Middle frontal gyrus (tissue), 1 donor: ENCODE measurements around the gene GLTP.
"Not testable (repeated sequence)": the region's sequence is repeated elsewhere in the genome, so short reads cannot be mapped to it uniquely, and the experiment has no call there.

Experiments used
- DNase-seq: peaks from one replicate; pipeline ENCODE4 v3.0.0-alpha.2; 2015; ENCODE audit warnings: low spot score; ENCODE audit errors: extremely low spot score

Gene GLTP

DNA sequence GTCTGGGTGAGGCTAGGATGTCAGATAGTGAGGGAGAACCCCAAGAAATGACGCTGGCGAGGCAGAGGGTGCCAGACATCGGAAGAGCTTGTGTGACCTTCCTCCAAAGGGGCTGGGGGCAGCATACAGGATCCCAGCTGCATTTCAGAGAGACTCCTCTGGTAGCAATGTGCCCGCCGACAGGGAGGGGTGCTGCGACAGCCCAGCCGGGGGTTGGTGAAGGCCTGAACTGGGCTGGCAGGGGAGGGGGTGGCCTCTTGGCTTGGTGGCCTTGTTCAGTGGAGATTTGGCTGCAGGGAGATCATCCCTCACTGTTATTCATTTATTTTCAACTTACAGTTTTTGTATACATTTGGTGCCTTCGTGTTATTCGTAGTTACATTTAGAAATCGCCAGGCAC, 25.0 kb upstream of the GLTP start:
- DNase-seq, result no peak

DNA sequence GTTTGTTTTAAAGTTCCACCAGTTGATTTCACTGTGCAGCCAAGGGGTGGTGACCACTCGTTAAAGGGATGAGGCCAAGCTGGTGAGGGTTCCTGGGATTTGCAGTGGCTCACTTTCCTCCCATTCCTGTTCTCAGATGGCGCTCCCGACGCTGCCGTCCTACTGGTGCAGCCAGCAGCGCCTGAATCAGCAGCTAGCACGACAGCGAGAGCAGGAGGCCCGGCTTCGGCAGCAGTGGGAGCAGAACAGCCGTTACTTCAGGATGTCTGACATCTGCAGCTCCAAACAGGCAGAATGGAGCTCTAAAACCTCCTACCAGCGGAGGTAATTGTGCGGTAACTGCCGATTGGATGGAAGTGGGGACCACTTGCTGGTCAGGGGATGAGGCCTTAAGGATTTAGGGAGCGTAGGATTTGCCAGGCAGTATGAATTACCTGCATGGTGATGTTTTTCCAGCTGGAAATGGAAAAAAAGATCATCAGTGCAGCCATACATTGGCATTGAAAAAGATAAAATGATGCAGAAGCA, 22.6 kb upstream of the GLTP start:
- DNase-seq, result no peak

- no peak for DNase-seq
These were observed 20.6 kb upstream of the GLTP start for GRCh38 chr12:109900752-109901580.

DNA sequence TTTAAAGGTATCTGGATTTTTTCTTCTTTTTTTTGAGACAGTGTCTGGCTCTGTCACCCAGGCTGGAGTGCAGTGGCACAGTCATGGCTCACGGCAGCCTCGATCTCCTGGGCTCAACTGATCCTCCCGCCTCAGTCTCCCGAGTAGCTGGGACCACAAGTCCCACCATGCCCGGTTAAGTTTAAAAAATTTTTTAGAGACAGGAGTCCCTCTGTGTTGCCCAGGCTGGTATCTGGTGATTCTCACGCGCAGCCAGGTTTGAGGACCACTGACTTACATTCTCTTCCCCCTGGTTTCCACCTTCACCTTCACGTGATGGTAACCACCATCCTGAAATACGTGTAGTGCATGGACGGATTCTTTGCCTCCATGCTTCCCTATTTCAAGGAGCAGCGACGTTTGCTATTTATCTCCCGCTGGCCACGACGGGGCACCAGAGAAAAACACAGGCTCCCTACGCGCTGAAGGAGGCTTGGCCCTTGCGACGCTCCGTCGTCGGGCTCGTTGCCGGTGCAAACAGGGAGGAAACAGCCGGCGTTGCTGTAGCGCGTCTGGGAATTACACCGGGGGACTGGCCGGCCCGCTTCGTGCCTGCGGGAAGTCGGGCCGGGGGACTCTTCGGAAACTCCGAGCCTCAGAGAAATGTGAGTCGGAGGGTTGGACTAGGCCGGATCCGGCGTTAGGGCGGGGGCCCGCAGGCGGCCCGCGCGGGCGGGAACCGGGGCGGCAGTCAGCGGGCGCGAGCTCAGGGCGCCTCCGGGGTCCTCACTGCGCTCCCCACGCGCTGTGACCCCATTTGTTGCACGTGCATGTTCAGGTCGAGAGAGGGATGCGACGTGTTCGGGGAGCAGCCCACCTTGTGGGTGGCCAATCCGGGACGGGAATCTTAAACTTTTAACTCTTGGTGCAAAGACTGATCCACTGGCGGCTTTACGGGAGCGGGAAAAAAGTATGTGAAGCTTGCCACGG, 19.7 kb upstream of the GLTP start, which contains the start of gene TCHP:
TCHP (plus strand) TSS at position 492 of the 969 bp plus-strand sequence. CDS start 2,753 bp downstream, outside the sequence.
- DNase-seq, result peak; percentile 84

GRCh38 chr12:109899345-109899744, 19.0 kb upstream of the GLTP start:
- not testable (repeated sequence) for DNase-seq

DNA sequence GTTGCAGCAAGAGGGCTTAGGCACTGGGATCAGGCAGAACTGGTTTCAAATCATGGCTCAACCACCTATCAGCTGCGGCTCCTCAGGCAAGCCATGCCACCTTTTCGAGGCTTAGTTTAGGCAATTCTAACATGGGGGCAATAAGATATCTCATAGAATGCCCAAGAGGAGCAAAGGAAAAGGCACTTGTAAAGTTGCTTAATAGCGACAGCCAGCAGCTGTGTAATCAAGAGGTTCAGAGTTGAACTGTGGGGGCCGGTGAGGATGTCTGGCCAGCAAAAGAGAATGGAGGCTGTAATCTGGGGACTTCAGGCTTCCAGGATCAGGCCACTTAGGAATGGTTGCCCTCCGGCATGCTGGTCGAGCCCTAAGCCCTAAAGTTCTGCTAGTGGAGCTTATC, 16.7 kb upstream of the GLTP start:
- no peak for DNase-seq

DNA sequence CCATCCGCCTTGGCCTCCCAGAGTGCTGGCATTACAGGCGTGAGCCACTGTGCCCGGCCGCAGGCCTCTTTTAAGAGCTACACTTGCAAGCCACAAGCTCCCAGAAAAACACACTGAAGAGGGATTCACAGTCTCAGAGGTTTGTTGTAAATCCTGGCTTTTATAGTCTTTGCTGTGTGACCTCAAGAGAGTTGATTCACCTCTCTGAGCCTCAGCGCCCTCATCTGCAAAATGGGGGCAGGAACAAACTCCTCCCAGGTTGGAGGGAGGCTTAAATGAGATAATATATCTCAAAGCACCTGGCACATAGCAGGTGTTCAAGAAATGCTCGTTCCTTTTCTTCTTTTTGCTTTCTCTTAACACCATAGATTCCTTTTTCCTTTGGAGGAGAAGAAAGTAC, 15.8 kb upstream of the GLTP start:
- no peak for DNase-seq

DNA sequence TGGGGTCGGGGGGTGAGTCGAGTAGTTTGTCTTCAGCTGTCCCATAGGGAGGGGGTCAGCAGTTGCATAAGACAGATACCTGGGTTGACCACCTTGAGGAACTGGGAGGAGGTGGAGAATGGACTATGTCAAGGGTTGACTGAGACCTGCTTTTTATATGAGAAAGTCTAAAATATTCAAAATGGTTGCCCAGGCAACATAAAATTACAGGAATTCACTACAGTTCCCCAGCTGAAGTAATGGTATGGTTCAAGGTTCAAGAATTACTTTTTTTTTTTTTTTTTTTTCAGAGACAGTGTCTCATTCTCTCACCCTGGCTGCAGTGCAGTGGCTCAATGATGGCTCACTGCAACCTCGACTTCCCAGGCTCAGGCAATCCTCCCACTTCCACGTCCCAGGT, 14.6 kb upstream of the GLTP start:
- DNase-seq, result no peak

DNA sequence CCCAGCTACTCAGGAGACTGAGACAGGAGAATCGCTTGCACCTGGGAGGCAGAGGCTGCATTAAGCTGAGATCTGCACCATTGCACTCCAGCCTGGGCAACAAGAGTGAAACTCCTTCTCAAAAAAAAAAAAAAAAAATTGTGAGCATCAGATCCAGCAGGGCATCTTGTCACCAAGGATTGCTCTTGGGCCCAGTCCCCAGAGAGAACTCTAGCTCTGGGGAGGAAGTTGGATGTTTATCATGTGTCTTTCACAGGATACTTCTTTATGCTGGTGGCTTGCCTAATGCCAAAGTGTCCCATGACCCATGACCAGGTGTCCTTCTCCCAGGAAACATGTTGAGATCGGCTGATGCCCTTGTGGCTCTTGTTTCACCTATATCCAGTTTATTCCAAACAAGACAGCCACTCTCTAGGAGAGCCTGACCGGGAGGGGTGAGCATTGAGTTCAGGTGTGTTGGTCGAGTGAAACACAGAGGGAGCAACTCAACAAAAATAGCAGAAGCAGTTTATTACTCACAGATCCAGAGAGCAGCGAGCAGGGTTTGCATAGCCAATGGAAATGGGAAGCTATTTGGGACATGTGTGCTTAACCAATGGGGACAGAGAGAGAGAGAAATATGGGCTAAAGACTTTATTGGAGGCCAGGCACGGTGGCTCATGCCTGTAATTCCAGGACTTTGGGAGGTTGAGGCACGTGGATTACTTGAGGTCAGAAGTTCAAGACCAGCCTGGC, 13.1 kb upstream of the GLTP start:
- no peak for DNase-seq

- DNase-seq, result no peak
These were observed 12.4 kb upstream of the GLTP start for GRCh38 chr12:109892748-109893147.

GRCh38 chr12:109892165-109892715, 11.9 kb upstream of the GLTP start:
- no peak for DNase-seq

GRCh38 chr12:109891731-109892130, 11.4 kb upstream of the GLTP start:
- not testable (repeated sequence) for DNase-seq

DNA sequence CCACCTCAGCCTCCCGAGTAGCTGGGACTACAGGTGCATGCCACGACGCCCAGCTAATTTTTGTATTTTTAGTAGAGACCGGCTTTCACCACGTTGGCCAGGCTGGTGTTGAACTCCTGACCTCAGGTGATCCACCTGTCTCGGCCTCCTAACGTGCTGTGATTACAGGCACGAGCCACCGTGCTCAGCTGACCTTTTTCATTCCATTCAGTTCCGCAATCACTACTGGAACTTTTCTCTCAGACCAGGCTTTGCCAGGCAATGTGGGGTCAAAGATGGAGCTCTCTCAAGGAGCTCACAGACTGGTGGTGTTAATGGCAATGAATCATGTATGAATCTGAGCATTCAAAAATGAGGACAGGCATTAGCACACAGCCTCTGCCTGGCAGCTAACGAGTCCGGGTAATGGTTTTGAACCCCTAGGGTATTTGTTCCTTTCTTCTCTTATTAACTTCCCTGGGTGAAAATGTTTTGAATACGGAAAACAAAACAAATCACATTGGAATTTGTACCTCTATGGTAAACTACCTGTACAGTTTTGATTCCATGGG, 10.4 kb upstream of the GLTP start:
- no peak for DNase-seq

DNA sequence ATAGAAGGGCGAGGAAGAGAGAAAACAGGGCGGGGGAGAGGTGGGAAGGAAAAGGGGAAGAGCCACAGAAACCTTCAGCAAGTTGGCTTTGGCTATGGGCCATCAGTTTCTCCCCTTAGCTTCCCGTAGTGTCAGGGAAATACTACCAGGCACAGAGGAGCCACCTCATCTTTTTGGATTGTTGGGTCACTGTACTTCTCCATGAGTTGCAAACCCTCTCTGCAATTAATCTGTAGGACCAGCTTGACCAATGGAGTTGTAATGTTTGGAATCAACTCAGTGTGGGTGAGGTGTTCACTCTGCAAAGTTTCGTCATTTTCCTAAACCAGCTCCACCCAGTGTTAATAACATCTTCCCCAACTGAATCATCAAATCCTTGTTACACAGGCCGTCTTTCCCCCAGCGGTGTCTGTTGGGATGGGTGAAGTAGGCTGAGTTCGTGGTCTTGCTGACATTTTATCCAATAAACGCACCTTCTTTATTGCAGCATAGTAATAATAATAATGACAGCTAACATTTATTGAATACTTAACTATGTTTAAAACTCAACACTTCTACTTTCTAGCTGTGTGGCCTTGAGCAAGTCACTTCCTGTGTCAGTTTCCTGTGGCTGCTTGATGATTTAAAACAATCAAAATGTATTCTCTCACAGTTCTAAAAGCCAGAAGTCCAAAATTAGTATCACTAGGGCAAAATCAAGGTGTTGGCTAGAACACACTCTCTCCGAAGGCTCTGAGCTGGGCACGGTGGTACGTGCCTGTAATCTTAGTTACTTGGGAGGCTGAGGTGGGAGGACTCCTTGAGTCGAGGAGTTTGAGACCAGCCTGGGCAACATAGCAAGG, 8.1 kb upstream of the GLTP start:
- no peak for DNase-seq

GRCh38 chr12:109885616-109886015, 5.3 kb upstream of the GLTP start:
- DNase-seq, result no peak

GRCh38 chr12:109883461-109883860, 3.1 kb upstream of the GLTP start:
- no peak for DNase-seq

DNA sequence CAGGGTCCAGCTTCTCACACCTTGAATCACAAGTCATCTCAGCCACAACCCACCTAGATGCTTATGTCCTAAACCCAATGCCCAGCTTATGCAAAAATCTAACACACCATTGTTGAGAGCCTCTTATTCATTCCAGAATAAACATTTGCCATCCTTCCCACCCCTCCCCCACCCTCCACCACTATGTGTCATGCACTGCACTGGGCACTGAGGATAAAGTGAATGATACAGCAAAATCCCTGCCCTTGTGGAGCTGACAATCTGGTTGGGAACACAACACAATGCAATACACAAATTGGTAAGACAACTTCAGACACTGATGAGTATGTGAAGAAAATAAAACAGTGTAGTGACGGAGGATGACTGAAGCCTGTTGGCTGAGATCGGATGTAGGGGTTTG, 1.4 kb upstream of the GLTP start:
- no peak for DNase-seq

- DNase-seq, result no peak
These were observed 597 bp upstream of the GLTP start for GRCh38 chr12:109880938-109881337.

- no peak for DNase-seq
These were observed 844 bp downstream of the GLTP start for GRCh38 chr12:109879351-109880042.
